SH-SY5Y (cell line): ENCODE measurements around the gene TBC1D22A.

Experiments
- GATA2 ChIP-seq: IDR thresholded peaks from 2 replicates; pipeline ENCODE4 v1.6.1; 2011; ENCODE audit warnings: mild to moderate bottlenecking, low read depth, low read length
- GATA3 ChIP-seq: IDR thresholded peaks from 2 replicates; pipeline ENCODE4 v1.6.1; 2011; ENCODE audit warnings: low read depth, mild to moderate bottlenecking, low read length, moderate library complexity

DNA sequence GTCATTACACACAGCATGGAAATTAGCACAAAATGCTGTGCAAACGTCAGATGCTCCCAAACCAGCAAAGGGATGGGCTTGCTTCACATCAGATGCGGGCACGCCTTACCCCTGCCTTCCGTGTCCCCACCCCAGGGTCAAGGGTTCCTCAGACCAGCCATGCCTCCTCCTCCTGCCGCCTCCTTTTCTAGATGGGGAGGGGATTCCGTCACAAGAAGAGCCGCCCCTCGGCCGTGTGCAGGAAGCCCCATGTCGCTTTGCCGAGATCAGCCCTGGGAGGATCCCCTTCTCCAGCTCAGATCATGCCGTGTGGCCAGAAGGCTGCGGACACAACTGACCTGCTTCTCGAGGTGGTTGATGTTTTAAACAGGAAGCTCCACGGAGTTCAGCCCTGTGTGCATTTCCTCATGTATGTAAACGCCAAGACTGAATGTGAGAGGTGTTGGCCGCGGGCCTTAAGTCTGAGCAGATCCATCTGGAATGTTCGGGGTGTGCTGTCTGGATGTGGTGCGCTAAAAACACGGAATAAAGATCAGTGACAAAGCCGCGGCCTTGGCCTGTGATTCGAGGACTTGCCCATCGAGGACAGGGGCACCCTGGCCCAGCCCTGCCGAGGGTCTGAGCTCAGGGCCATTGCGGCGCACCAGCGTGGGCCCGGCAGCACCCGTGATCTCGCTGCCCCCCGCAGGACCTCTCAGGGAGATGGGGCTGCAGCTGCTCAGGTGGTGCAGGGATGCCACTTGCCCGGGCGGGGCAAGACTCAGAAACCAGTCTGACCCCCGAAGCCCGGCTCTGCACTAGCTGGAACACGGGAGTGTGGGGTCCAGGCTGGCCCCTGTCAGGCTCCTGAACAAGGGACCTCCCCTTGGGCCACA, 412.9 kb downstream of the TBC1D22A start:
- TF ChIP-seq GATA3 (no peak), GATA2 (no peak)
